Measurements from ENCODE around the gene GABRB2. TPM values are rescaled to one million over a fixed set of nuclear protein-coding genes. Genes with fewer than 3 reads are reported as not detected.
"Not testable (repeated sequence)": the region's sequence is repeated elsewhere in the genome, so short reads cannot be mapped to it uniquely, and the experiment has no call there.

The GABRB2 gene
- polyA plus RNA-seq, 4 donors = 1.4 to 2.6 (median 1.9) TPM

- no peak for DNase-seq (ENCODE audit: low read depth in 4 of 4, low spot score in 3 of 4)
Observed at GRCh38 chr5:161305601-161306000, 240.9 kb downstream of the GABRB2 start.

GRCh38 chr5:161302559-161302958 is 244.0 kb downstream of the GABRB2 start:
- peak in 1 of 4 donors; percentile 15 for DNase-seq (ENCODE audit: low read depth in 4 of 4, low spot score in 3 of 4)

- DNase-seq (ENCODE audit: low read depth in 4 of 4, low spot score in 3 of 4) = no peak
Observed at GRCh38 chr5:161301586-161301985, 244.9 kb downstream of the GABRB2 start.

- DNase-seq (ENCODE audit: low read depth in 4 of 4, low spot score in 3 of 4) = no peak
Observed at GRCh38 chr5:161299053-161299452, 247.5 kb downstream of the GABRB2 start.

GRCh38 chr5:161297388-161297787 is 249.1 kb downstream of the GABRB2 start:
- DNase-seq (ENCODE audit: low read depth in 4 of 4, low spot score in 3 of 4) = not testable (repeated sequence)

- DNase-seq (ENCODE audit: low read depth in 4 of 4, low spot score in 3 of 4) = no peak
Observed at GRCh38 chr5:161295721-161296250, 250.7 kb downstream of the GABRB2 start.

- no peak for DNase-seq (ENCODE audit: low read depth in 4 of 4, low spot score in 3 of 4)
Observed at GRCh38 chr5:161288071-161288470, 258.5 kb downstream of the GABRB2 start.

GRCh38 chr5:161287436-161287835 is 259.1 kb downstream of the GABRB2 start:
- DNase-seq (ENCODE audit: low read depth in 4 of 4, low spot score in 3 of 4) = no peak

GRCh38 chr5:161286066-161286655 is 260.4 kb downstream of the GABRB2 start:
- DNase-seq (ENCODE audit: low read depth in 4 of 4, low spot score in 3 of 4) = no peak

- no peak for DNase-seq (ENCODE audit: low read depth in 4 of 4, low spot score in 3 of 4)
Observed at GRCh38 chr5:161284445-161284844, 262.1 kb downstream of the GABRB2 start.

GRCh38 chr5:161283296-161283695 is 263.2 kb downstream of the GABRB2 start:
- DNase-seq (ENCODE audit: low read depth in 4 of 4, low spot score in 3 of 4) = no peak

- no peak for DNase-seq (ENCODE audit: low read depth in 4 of 4, low spot score in 3 of 4)
Observed at GRCh38 chr5:161278739-161279660, 267.5 kb downstream of the GABRB2 start.

GRCh38 chr5:161277011-161277410 is 269.5 kb downstream of the GABRB2 start:
- DNase-seq (ENCODE audit: low read depth in 4 of 4, low spot score in 3 of 4) = no peak

- DNase-seq (ENCODE audit: low read depth in 4 of 4, low spot score in 3 of 4) = no peak
Observed at GRCh38 chr5:161274951-161275350, 271.6 kb downstream of the GABRB2 start.

GRCh38 chr5:161273410-161273809 is 273.1 kb downstream of the GABRB2 start:
- no peak for DNase-seq (ENCODE audit: low read depth in 4 of 4, low spot score in 3 of 4)

GRCh38 chr5:161271816-161272215 is 274.7 kb downstream of the GABRB2 start:
- no peak for DNase-seq (ENCODE audit: low read depth in 4 of 4, low spot score in 3 of 4)

- DNase-seq (ENCODE audit: low read depth in 4 of 4, low spot score in 3 of 4) = no peak
Observed at GRCh38 chr5:161269125-161269524, 277.4 kb downstream of the GABRB2 start.

GRCh38 chr5:161266954-161267353 is 279.6 kb downstream of the GABRB2 start:
- no peak for DNase-seq (ENCODE audit: low read depth in 4 of 4, low spot score in 3 of 4)

GRCh38 chr5:161265006-161265405 is 281.5 kb downstream of the GABRB2 start:
- no peak for DNase-seq (ENCODE audit: low read depth in 4 of 4, low spot score in 3 of 4)

GRCh38 chr5:161263191-161263590 is 283.3 kb downstream of the GABRB2 start:
- no peak for DNase-seq (ENCODE audit: low read depth in 4 of 4, low spot score in 3 of 4)

GRCh38 chr5:161261668-161262323 is 284.7 kb downstream of the GABRB2 start:
- DNase-seq (ENCODE audit: low read depth in 4 of 4, low spot score in 3 of 4) = no peak
